WTC11 (cell line): ENCODE data around the gene KIAA0753. TPM values are rescaled to one million over a fixed set of nuclear protein-coding genes. Genes with fewer than 3 reads are reported as not detected.
A peak's percentile ranks its signal among the peaks of the same experiment; 100 is the strongest.

Experiments
- CREB1 ChIP-seq: sonication (generic); formaldehyde crosslinking; IDR thresholded peaks from 2 replicates; pipeline ENCODE4 v1.8.0; 2023; ENCODE audit warnings: mild to moderate bottlenecking, missing genetic modification reagents
- FOXJ3 ChIP-seq: sonication (generic); formaldehyde crosslinking; IDR thresholded peaks from 2 replicates; pipeline ENCODE4 v1.9.0; 2021; ENCODE audit warnings: missing genetic modification reagents, mild to moderate bottlenecking, borderline replicate concordance
- GRHL2 ChIP-seq: fragments of 250-450 bp; sonication (Bioruptor Pico); IDR thresholded peaks from 2 replicates; pipeline ENCODE4 v1.8.0; 2022; ENCODE audit warnings: mild to moderate bottlenecking, moderate library complexity; ENCODE audit not compliant: insufficient replicate concordance, severe bottlenecking
- HMGA2 ChIP-seq: fragments of 250-450 bp; sonication (Bioruptor Pico); IDR thresholded peaks from 2 replicates; pipeline ENCODE4 v1.4.0; 2021; ENCODE audit warnings: mild to moderate bottlenecking, moderate library complexity
- MYBL2 ChIP-seq: sonication (generic); formaldehyde crosslinking; IDR thresholded peaks from 2 replicates; pipeline ENCODE4 v1.8.1; 2023; ENCODE audit warnings: mild to moderate bottlenecking, moderate library complexity, missing genetic modification reagents
- NFATC4 ChIP-seq: fragments of 250-450 bp; sonication (Bioruptor Pico); IDR thresholded peaks from 2 replicates; pipeline ENCODE4 v1.9.0; 2021; ENCODE audit warnings: mild to moderate bottlenecking
- PRRX2 ChIP-seq: fragments of 250-450 bp; sonication (Bioruptor Pico); IDR thresholded peaks from 2 replicates; pipeline ENCODE4 v1.8.0; 2021; ENCODE audit warnings: mild to moderate bottlenecking
- RELA ChIP-seq: sonication (generic); formaldehyde crosslinking; IDR thresholded peaks from 2 replicates; pipeline ENCODE4 v1.8.1; 2022; ENCODE audit warnings: missing genetic modification reagents, mild to moderate bottlenecking, borderline replicate concordance
- SMAD3 ChIP-seq: sonication (generic); formaldehyde crosslinking; IDR thresholded peaks from 2 replicates; pipeline ENCODE4 v1.8.0; 2022; ENCODE audit warnings: missing genetic modification reagents, mild to moderate bottlenecking, borderline replicate concordance
- SOX15 ChIP-seq: fragments of 250-450 bp; sonication (Bioruptor Pico); IDR thresholded peaks from 2 replicates; pipeline ENCODE4 v1.9.0; 2021; ENCODE audit warnings: mild to moderate bottlenecking
- SP1 ChIP-seq: sonication (generic); formaldehyde crosslinking; conservative IDR thresholded peaks from 2 replicates; pipeline ENCODE4 v1.8.1; 2022; ENCODE audit warnings: missing genetic modification reagents
- TEAD4 ChIP-seq: sonication (generic); formaldehyde crosslinking; IDR thresholded peaks from 2 replicates; pipeline ENCODE4 v1.8.0; 2022; ENCODE audit warnings: mild to moderate bottlenecking, missing genetic modification reagents
- ZNF138 ChIP-seq: sonication (generic); formaldehyde crosslinking; conservative IDR thresholded peaks from 2 replicates; pipeline ENCODE4 v1.8.1; 2022; ENCODE audit warnings: mild to moderate bottlenecking, moderate library complexity, missing genetic modification reagents
- ZNF232 ChIP-seq: sonication (generic); formaldehyde crosslinking; IDR thresholded peaks from 2 replicates; pipeline ENCODE4 v1.8.0; 2022; ENCODE audit warnings: mild to moderate bottlenecking, missing genetic modification reagents
- ZNF263 ChIP-seq: sonication (generic); formaldehyde crosslinking; IDR thresholded peaks from 2 replicates; pipeline ENCODE4 v1.8.1; 2022; ENCODE audit warnings: low read depth, mild to moderate bottlenecking, moderate library complexity, missing genetic modification reagents
- ZNF423 ChIP-seq: fragments of 250-450 bp; sonication (Bioruptor Pico); IDR thresholded peaks from 2 replicates; pipeline ENCODE4 v2.1.2; 2022; ENCODE audit warnings: mild to moderate bottlenecking, moderate library complexity
- total RNA-seq: library from RNA; stranded (reverse); gene quantifications from 3 replicates; pipeline ENCODE4 v1.2.3, GENCODE V29; 2021
- TF ChIP-seq, protein P1 (sequence below): sonication (generic); formaldehyde crosslinking; IDR thresholded peaks from 2 replicates; pipeline ENCODE4 v1.8.1; 2022; ENCODE audit warnings: mild to moderate bottlenecking, missing genetic modification reagents, moderate library complexity, borderline replicate concordance
- TF ChIP-seq, protein P2 (sequence below): sonication (generic); formaldehyde crosslinking; IDR thresholded peaks from 2 replicates; pipeline ENCODE4 v1.8.1; 2022; ENCODE audit warnings: mild to moderate bottlenecking, moderate library complexity, missing genetic modification reagents
- TF ChIP-seq, protein P3 (sequence below): fragments of 250-450 bp; sonication (Bioruptor Pico); IDR thresholded peaks from 2 replicates; pipeline ENCODE4 v1.9.0; 2021; ENCODE audit warnings: moderate library complexity, mild to moderate bottlenecking, inconsistent platforms, borderline replicate concordance
- TF ChIP-seq, protein P4 (sequence below): sonication (generic); formaldehyde crosslinking; IDR thresholded peaks from 2 replicates; pipeline ENCODE4 v1.8.1; 2023; ENCODE audit warnings: mild to moderate bottlenecking, missing genetic modification reagents, moderate library complexity
- TF ChIP-seq, protein P5 (sequence below): sonication (generic); formaldehyde crosslinking; IDR thresholded peaks from 2 replicates; pipeline ENCODE4 v1.8.0; 2022; ENCODE audit warnings: mild to moderate bottlenecking, missing genetic modification reagents
- TF ChIP-seq, protein P6 (sequence below): sonication (generic); formaldehyde crosslinking; IDR thresholded peaks from 2 replicates; pipeline ENCODE4 v1.8.0; 2022; ENCODE audit warnings: mild to moderate bottlenecking, missing genetic modification reagents
- TF ChIP-seq, protein P7 (sequence below): sonication (generic); formaldehyde crosslinking; IDR thresholded peaks from 2 replicates; pipeline ENCODE4 v1.8.1; 2023; ENCODE audit warnings: mild to moderate bottlenecking, missing genetic modification reagents
- TF ChIP-seq, protein P8 (sequence below): fragments of 250-450 bp; sonication (Bioruptor Pico); IDR thresholded peaks from 2 replicates; pipeline ENCODE4 v1.8.0; 2021; ENCODE audit warnings: mild to moderate bottlenecking
- TF ChIP-seq, protein P9 (sequence below): fragments of 250-450 bp; sonication (Bioruptor Pico); IDR thresholded peaks from 2 replicates; pipeline ENCODE4 v2.1.2; 2022; ENCODE audit warnings: mild to moderate bottlenecking, moderate library complexity

Gene KIAA0753
- total RNA-seq, 1 experiment from 2014 or later, result 22.8 TPM

DNA sequence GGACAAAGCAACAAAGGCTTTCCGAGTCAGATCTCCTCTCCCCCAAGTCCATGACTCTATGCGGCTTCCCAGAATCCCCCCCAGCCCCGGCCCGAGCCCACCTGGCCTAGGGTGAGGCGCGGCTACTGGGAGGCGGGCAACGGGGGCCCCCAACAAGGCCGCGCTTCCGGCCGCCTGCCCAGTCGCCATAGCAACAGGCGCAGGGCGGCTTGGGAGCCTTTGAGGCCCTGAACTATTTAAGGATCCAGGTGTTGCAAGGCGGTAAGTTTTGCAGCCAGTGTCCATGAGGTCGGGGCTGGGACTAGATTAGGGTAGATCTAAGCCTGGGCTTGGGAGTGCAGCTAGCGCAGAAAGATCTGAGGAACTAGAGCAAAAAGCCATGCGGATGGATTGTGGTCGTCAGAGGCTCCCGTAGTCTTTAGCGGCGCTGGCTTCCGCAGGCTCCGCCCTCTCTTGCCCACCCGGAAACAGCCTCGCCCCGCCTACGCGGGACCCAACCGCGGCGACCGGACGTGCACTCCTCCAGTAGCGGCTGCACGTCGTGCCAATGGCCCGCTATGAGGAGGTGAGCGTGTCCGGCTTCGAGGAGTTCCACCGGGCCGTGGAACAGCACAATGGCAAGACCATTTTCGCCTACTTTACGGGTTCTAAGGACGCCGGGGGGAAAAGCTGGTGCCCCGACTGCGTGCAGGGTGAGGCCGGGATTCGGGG, at the start of gene KIAA0753, which contains the start of gene TXNDC17 (continued):
- TF ChIP-seq, protein P1, sequence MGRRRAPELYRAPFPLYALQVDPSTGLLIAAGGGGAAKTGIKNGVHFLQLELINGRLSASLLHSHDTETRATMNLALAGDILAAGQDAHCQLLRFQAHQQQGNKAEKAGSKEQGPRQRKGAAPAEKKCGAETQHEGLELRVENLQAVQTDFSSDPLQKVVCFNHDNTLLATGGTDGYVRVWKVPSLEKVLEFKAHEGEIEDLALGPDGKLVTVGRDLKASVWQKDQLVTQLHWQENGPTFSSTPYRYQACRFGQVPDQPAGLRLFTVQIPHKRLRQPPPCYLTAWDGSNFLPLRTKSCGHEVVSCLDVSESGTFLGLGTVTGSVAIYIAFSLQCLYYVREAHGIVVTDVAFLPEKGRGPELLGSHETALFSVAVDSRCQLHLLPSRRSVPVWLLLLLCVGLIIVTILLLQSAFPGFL (CRISPR knock-in tag), result no peak
- TF ChIP-seq, protein P2, sequence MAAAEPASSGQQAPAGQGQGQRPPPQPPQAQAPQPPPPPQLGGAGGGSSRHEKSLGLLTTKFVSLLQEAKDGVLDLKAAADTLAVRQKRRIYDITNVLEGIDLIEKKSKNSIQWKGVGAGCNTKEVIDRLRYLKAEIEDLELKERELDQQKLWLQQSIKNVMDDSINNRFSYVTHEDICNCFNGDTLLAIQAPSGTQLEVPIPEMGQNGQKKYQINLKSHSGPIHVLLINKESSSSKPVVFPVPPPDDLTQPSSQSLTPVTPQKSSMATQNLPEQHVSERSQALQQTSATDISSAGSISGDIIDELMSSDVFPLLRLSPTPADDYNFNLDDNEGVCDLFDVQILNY (CRISPR knock-in tag), result 0 out of 2 replicates have a peak, but pooled peaks have one; percentile 51
- TF ChIP-seq, protein P3, sequence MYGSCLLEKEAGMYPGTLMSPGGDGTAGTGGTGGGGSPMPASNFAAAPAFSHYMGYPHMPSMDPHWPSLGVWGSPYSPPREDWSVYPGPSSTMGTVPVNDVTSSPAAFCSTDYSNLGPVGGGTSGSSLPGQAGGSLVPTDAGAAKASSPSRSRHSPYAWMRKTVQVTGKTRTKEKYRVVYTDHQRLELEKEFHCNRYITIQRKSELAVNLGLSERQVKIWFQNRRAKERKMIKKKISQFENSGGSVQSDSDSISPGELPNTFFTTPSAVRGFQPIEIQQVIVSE (CRISPR knock-in tag), result no peak
- TF ChIP-seq MYBL2 (peak; percentile 32), SOX15 (CRISPR knock-in tag) (no peak), ZNF232 (0 out of 2 replicates have a peak, but pooled peaks have one; percentile 16), ZNF138 (CRISPR knock-in tag) (no peak), GRHL2 (no peak), FOXJ3 (CRISPR knock-in tag) (no peak), TEAD4 (no peak), ZNF263 (CRISPR knock-in tag) (no peak), CREB1 (CRISPR knock-in tag) (no peak), HMGA2 (no peak; the same call in 1 of the 2 replicates), SMAD3 (no peak), NFATC4 (CRISPR knock-in tag) (0 out of 2 replicates have a peak, but pooled peaks have one; percentile 19), ZNF423 (no peak), PRRX2 (CRISPR knock-in tag) (peak; percentile 8; the same call in 1 of the 2 replicates), RELA (CRISPR knock-in tag) (peak; percentile 52; the same call in 1 of the 2 replicates), SP1 (CRISPR knock-in tag) (peak; percentile 72)
- TF ChIP-seq, protein P4, sequence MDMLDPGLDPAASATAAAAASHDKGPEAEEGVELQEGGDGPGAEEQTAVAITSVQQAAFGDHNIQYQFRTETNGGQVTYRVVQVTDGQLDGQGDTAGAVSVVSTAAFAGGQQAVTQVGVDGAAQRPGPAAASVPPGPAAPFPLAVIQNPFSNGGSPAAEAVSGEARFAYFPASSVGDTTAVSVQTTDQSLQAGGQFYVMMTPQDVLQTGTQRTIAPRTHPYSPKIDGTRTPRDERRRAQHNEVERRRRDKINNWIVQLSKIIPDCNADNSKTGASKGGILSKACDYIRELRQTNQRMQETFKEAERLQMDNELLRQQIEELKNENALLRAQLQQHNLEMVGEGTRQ (CRISPR knock-in tag), result no peak
- TF ChIP-seq, protein P5, sequence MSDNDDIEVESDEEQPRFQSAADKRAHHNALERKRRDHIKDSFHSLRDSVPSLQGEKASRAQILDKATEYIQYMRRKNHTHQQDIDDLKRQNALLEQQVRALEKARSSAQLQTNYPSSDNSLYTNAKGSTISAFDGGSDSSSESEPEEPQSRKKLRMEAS (CRISPR knock-in tag), result peak; percentile 37; the same call in 1 of the 2 replicates
- TF ChIP-seq, protein P6, sequence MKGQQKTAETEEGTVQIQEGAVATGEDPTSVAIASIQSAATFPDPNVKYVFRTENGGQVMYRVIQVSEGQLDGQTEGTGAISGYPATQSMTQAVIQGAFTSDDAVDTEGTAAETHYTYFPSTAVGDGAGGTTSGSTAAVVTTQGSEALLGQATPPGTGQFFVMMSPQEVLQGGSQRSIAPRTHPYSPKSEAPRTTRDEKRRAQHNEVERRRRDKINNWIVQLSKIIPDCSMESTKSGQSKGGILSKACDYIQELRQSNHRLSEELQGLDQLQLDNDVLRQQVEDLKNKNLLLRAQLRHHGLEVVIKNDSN (CRISPR knock-in tag), result no peak; the same call in 1 of the 2 replicates
- TF ChIP-seq, protein P7, sequence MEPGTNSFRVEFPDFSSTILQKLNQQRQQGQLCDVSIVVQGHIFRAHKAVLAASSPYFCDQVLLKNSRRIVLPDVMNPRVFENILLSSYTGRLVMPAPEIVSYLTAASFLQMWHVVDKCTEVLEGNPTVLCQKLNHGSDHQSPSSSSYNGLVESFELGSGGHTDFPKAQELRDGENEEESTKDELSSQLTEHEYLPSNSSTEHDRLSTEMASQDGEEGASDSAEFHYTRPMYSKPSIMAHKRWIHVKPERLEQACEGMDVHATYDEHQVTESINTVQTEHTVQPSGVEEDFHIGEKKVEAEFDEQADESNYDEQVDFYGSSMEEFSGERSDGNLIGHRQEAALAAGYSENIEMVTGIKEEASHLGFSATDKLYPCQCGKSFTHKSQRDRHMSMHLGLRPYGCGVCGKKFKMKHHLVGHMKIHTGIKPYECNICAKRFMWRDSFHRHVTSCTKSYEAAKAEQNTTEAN, result peak; percentile 59; the same call in 1 of the 2 replicates
- TF ChIP-seq, protein P8, sequence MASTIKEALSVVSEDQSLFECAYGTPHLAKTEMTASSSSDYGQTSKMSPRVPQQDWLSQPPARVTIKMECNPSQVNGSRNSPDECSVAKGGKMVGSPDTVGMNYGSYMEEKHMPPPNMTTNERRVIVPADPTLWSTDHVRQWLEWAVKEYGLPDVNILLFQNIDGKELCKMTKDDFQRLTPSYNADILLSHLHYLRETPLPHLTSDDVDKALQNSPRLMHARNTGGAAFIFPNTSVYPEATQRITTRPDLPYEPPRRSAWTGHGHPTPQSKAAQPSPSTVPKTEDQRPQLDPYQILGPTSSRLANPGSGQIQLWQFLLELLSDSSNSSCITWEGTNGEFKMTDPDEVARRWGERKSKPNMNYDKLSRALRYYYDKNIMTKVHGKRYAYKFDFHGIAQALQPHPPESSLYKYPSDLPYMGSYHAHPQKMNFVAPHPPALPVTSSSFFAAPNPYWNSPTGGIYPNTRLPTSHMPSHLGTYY (CRISPR knock-in tag), result 0 out of 2 replicates have a peak, but pooled peaks have one; percentile 34
- TF ChIP-seq, protein P9, sequence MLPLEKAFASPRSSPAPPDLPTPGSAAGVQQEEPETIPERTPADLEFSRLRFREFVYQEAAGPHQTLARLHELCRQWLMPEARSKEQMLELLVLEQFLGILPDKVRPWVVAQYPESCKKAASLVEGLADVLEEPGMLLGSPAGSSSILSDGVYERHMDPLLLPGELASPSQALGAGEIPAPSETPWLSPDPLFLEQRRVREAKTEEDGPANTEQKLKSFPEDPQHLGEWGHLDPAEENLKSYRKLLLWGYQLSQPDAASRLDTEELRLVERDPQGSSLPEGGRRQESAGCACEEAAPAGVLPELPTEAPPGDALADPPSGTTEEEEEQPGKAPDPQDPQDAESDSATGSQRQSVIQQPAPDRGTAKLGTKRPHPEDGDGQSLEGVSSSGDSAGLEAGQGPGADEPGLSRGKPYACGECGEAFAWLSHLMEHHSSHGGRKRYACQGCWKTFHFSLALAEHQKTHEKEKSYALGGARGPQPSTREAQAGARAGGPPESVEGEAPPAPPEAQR (CRISPR knock-in tag), result no peak
